Lower lobe of right lung (tissue), 2 donors: ENCODE data around the gene SLC9A2. TPM values are rescaled to one million over a fixed set of nuclear protein-coding genes. Genes with fewer than 3 reads are reported as not detected.

ENCODE experiments used
- ATAC-seq, 2 donors: fragments of 200-7000 bp; cut with Tn5 transposase; one replicate each; pipeline ENCODE4 v1.9.1; 2020 to 2022; ENCODE audit warnings: mild to moderate bottlenecking in 2 of 2, moderate library complexity in 2 of 2
- DNase-seq: peaks from one replicate; pipeline ENCODE4 v3.0.0-alpha.2; 2020
- H3K27ac ChIP-seq: fragments of 200-600 bp; one replicate; pipeline ENCODE4 v1.8.0; 2022
- H3K27me3 ChIP-seq: fragments of 200-600 bp; one replicate; pipeline ENCODE4 v1.8.0; 2022; ENCODE audit warnings: low read depth
- H3K36me3 ChIP-seq: fragments of 200-600 bp; one replicate; pipeline ENCODE4 v1.8.0; 2022; ENCODE audit warnings: mild to moderate bottlenecking
- H3K4me1 ChIP-seq: fragments of 200-600 bp; one replicate; pipeline ENCODE4 v1.8.0; 2022
- H3K4me3 ChIP-seq: fragments of 200-600 bp; one replicate; pipeline ENCODE4 v1.8.0; 2022; ENCODE audit warnings: mild to moderate bottlenecking
- H3K9me3 ChIP-seq: fragments of 200-600 bp; one replicate; pipeline ENCODE4 v1.8.0; 2022
- intact Hi-C: fragments of 100-400 bp; cut with DNase I; formaldehyde crosslinking; loops from one replicate; pipeline ENCODE4 v1.11.0; 2022
- total RNA-seq: library from RNA; stranded (reverse); fragmentation: NEBNext Ultra II Directional; extraction: Animal tissue kit (Norgen Biotek cat#: 25700); gene quantifications from one replicate; pipeline ENCODE4 v1.2.1, GENCODE V29; 2021
- TF ChIP-seq, protein P1 (sequence below): fragments of 200-600 bp; IDR thresholded peaks from one replicate; pipeline ENCODE4 v1.8.0; 2022; ENCODE audit warnings: antibody characterized with exemption, mild to moderate bottlenecking
- donor health status: DM: no; HTN: yes; CAD: no; lungs with severe emphysema.

Gene SLC9A2
- total RNA-seq, 1 donor from 2014 or later, result 0.35 TPM

DNA sequence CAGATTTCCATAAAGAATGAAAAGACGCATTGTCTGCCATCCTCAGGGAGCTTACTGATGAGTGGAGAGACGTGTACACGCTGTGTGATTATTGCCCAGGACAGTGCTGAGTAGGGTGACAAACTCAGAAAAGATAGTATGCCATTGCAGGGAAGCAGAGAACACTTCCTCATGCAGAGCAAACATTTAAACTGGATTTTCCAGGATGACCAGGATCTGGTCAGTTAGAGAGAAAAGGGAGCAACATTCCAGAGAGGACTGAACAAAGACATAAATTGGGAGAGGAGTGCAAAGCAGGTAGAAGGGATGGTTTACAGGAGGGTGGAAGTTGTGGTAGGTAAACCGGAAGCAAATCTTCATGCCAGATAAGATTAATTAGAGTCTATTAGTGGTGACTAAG lies 2.3 kb downstream of the SLC9A2 start:
- TF ChIP-seq, protein P1, sequence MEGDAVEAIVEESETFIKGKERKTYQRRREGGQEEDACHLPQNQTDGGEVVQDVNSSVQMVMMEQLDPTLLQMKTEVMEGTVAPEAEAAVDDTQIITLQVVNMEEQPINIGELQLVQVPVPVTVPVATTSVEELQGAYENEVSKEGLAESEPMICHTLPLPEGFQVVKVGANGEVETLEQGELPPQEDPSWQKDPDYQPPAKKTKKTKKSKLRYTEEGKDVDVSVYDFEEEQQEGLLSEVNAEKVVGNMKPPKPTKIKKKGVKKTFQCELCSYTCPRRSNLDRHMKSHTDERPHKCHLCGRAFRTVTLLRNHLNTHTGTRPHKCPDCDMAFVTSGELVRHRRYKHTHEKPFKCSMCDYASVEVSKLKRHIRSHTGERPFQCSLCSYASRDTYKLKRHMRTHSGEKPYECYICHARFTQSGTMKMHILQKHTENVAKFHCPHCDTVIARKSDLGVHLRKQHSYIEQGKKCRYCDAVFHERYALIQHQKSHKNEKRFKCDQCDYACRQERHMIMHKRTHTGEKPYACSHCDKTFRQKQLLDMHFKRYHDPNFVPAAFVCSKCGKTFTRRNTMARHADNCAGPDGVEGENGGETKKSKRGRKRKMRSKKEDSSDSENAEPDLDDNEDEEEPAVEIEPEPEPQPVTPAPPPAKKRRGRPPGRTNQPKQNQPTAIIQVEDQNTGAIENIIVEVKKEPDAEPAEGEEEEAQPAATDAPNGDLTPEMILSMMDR, result no peak
- Histone ChIP-seq H3K9me3 (no peaks in the 10 kb centered on the region), H3K27me3 (peaks cover 60% of the 10 kb centered on the region), H3K27ac (no peak overlapping the region), H3K36me3 (no peaks in the 10 kb centered on the region), H3K4me1 (peaks cover 9% of the 10 kb centered on the region), H3K4me3 (no peak overlapping the region)
- no peak for ATAC-seq
- DNase-seq, result no peak
- intact Hi-C loops, result no loop called here

DNA sequence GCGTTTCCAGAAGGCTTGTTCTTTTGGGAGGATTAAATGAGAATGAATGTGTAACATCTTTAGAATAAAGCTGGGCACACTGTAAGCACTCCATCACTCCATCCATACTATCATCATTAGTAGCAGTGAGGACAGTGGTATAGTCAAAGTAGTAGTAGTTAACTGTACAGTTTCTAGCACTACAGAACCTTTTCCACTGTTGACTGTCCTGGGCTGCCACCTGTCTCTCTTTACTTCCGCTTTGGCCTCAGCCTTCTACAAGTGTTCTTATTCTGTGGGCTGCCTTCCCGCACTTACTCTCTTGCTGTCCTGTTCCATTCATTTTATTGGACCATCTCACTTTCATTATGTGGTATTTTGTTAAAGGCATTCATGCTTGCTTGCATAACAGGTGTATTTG lies 3.3 kb downstream of the SLC9A2 start:
- intact Hi-C loops, result no loop called here

DNA sequence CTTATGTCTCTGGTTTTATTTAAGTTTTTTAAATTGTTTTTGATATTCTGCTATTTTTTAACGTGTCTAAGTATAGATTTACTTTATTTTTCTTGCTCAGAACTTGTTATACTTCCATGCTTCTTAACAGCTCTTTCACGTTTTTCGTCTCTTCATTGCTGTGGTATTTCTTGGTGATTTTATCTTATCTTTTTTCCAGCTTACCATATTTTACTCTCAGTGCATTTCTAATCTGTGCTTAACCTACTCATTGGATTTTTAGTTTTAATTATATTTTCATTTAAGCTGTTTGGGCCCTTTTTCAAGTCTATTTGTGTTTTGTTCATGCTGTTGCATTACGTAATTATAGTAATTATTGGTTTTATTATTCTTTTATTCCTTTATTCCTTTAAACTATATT lies 11.1 kb downstream of the SLC9A2 start:
- no peak overlapping the region for H3K27ac ChIP-seq
- TF ChIP-seq, protein P1, result no peak
- no peaks in the 10 kb centered on the region for H3K4me1 ChIP-seq
- no peaks in the 10 kb centered on the region for H3K27me3 ChIP-seq
- intact Hi-C loops, result no loop called here
- H3K36me3 ChIP-seq, result no peaks in the 10 kb centered on the region
- ATAC-seq (no peak), DNase-seq (no peak)
- no peaks in the 10 kb centered on the region for H3K9me3 ChIP-seq
- no peak overlapping the region for H3K4me3 ChIP-seq

More for the DNA sequence above, 3.3 kb downstream of the SLC9A2 start:
- DNase-seq (no peak), ATAC-seq (no peak)
- Histone ChIP-seq H3K36me3 (no peaks in the 10 kb centered on the region), H3K27me3 (peaks cover 55% of the 10 kb centered on the region), H3K4me3 (no peak overlapping the region), H3K9me3 (no peaks in the 10 kb centered on the region), H3K27ac (no peak overlapping the region), H3K4me1 (peaks cover 9% of the 10 kb centered on the region)
- TF ChIP-seq, protein P1, result no peak

DNA sequence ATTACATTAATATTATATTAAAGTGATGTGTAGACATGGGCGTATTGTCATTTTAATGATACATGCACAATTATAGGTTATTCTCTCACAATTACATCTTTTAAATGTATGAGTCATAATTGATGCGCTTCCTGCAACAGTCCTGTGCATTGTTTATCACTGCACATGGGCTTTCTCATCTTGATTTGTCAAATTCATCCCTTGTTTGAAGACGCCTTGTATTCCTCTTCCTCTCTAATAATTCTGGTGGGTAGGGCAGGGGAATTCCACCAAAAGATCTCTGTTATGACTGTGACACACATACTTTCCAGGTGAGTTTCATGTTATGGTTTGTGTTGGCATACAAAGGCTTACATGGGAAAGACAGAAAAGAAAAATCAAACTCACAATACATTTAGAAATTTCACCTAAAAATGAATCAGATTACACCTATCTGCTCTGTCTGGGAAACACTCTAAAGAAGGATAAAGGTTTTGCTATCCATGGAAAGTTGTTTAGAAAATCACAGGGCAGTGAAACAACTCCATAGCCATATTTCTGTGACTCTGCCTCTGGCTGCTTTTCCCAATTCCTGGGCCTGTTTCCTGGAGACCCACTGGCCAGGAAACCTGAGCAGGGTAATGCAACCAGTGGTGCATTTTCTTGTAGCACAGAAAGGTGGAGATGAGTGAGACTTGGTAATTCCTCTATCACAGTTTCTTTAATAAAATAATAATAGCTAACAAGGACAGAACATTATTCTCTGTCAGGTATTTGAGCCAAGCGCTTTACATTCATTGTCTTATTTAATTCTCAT lies 13.2 kb downstream of the SLC9A2 start:
- H3K4me3 ChIP-seq, result no peak overlapping the region
- intact Hi-C loops, result no loop called here
- TF ChIP-seq, protein P1, result no peak
- no peaks in the 10 kb centered on the region for H3K27me3 ChIP-seq
- no peak for DNase-seq
- no peak overlapping the region for H3K27ac ChIP-seq
- no peak for ATAC-seq
- H3K4me1 ChIP-seq, result no peaks in the 10 kb centered on the region
- no peaks in the 10 kb centered on the region for H3K36me3 ChIP-seq
- no peaks in the 10 kb centered on the region for H3K9me3 ChIP-seq

DNA sequence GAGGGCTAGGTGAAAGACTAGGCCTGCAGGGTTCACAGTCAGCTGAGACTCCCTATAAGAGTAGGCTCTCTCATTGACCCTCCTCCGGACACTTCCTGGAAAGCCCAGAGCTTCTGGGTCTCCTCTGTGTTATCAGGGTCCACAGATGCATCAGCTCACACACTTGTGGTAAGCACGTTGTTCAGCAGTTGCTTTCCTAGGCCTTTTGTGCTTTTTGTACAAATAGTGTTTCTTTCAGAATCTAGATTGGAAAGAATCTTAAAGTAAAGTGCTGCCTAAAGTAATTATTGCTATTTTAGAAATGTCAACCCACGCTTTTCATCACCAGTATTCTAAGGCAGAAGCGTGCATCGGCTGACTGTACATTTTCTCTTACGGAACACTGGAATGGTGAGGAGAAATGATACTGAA lies 15.5 kb downstream of the SLC9A2 start:
- Histone ChIP-seq H3K9me3 (no peaks in the 10 kb centered on the region), H3K27me3 (no peaks in the 10 kb centered on the region), H3K27ac (no peak overlapping the region), H3K4me3 (no peak overlapping the region), H3K4me1 (no peaks in the 10 kb centered on the region), H3K36me3 (no peaks in the 10 kb centered on the region)
- TF ChIP-seq, protein P1, result no peak
- intact Hi-C loops, result no loop called here
- ATAC-seq (no peak), DNase-seq (no peak)
